GM21367 (cell line): ENCODE results near the gene CLEC9A.

Experiments
- ATAC-seq: cut with Tn5 transposase; IDR thresholded peaks from one replicate; pipeline ENCODE4 v1.9.1; 2021; ENCODE audit not compliant: unreplicated experiment

CLEC9A gene

GRCh38 chr12:10101648-10102220 lies 71.3 kb downstream of the CLEC9A start:
- no peak for ATAC-seq

- no peak for ATAC-seq
Observed at GRCh38 chr12:10102322-10102721, 71.8 kb downstream of the CLEC9A start.

GRCh38 chr12:10110256-10110844 lies 79.9 kb downstream of the CLEC9A start:
- ATAC-seq = no peak

- no peak for ATAC-seq
Observed at GRCh38 chr12:10111451-10111850, 81.0 kb downstream of the CLEC9A start.

GRCh38 chr12:10113075-10113474 lies 82.6 kb downstream of the CLEC9A start:
- no peak for ATAC-seq

- no peak for ATAC-seq
Observed at GRCh38 chr12:10113920-10114319, 83.4 kb downstream of the CLEC9A start.

GRCh38 chr12:10115311-10115710 lies 84.8 kb downstream of the CLEC9A start:
- ATAC-seq = no peak
